Astrocyte of the hippocampus (primary cell): Measurements from ENCODE around the gene CASS4.

Source experiments
- DNase-seq: peaks from one replicate; pipeline ENCODE4 v3.0.0; 2011; ENCODE audit warnings: low read depth, low spot score

CASS4 gene

DNA sequence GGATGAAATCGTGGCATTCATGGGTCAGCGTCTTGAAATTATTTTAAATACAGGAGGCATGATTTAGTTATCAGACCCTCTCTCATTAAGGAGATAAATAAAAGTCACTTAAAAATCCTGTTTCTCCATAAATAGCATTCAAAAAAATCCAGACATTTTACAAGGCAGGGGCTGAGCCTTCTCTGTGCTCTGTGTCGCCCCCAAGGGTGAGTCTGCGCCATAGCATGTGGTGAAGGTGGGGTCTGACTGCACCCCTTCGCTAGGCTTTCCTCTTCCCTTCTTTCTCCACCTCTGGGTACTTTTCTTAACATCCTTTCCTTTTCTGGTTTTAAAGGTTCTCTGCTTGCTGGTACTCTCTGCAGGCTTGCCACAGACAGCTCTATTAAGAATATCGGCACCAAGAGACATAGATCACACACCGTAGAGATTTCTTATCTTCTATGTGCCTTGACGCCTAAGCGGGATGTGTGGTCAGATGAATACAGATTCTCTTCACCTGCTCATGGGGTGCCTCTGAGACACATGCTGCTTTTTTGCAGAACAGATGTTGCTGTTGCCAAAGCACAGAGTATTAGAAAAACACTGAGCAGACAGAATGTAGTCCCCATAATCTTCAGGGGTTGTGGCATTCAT, 92.4 kb downstream of the CASS4 start:
- DNase-seq: no peak

DNA sequence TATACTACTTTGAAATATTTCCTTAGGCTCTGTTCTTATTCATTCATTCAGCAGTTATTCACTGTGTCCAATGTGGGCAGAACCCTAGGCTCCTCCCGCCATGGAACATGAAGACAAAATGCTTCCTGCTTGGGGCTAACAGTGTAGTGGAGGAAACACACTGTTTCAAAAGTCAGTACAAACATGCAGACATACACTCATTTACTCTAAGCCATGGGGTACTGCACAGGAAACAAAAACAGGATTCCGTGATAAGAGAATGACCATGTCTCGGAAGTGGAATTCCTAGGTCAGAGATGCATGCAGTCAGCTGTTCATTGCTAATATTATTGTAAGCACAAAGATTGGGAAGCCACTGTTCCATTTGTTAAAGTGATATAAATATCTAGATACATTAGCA, 94.0 kb downstream of the CASS4 start:
- DNase-seq: no peak
